Activated naive CD4-positive, alpha-beta T cell treated with anti-CD3 and anti-CD28 coated beads, Interleukin-2, amount 50 U/mL, for 24 hours (primary cell): ENCODE measurements around the gene FAM219B.

Source experiments
- H3K27ac Mint-ChIP-seq: one replicate; pipeline ENCODE4 v1.8.0; 2021; ENCODE audit warnings: mild to moderate bottlenecking, mixed read lengths
- H3K27me3 Mint-ChIP-seq: one replicate; pipeline ENCODE4 v1.8.0; 2021; ENCODE audit warnings: mixed read lengths
- H3K36me3 Mint-ChIP-seq: one replicate; pipeline ENCODE4 v1.8.0; 2021; ENCODE audit warnings: mixed read lengths
- H3K4me1 Mint-ChIP-seq: one replicate; pipeline ENCODE4 v1.8.0; 2021; ENCODE audit warnings: mixed read lengths
- H3K4me3 Mint-ChIP-seq: one replicate; pipeline ENCODE4 v1.8.0; 2021; ENCODE audit warnings: mild to moderate bottlenecking, mixed read lengths
- H3K9me3 Mint-ChIP-seq: one replicate; pipeline ENCODE4 v1.8.0; 2021; ENCODE audit warnings: mixed read lengths

Gene FAM219B

DNA sequence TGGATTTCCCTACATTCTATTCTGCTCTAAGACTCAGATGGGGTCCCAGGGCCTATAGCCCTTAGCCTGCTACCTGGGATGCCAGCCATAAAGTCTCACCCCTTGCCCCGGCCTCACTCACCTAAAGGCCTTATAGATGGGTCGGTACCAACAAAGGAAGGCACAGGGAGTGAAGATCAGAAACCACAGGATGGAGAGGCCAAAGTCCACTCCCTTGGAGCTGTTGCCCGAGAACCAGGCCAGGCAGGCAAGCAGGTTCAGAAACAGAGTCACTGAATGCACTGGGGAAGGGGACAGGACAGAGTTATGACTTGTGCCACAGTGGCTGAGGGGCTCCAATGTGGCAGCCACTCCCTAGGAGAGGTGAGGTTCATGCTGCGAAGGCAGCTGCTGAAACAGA is 56.3 kb downstream of the FAM219B start:
- Mint-ChIP-seq H3K9me3 (no peaks in the 10 kb centered on the region), H3K27me3 (no peaks in the 10 kb centered on the region), H3K4me1 (peaks cover 8% of the 10 kb centered on the region), H3K27ac (no peak overlapping the region), H3K36me3 (peaks cover 6% of the 10 kb centered on the region), H3K4me3 (no peak overlapping the region)
